Occipital lobe (tissue), 2 donors: ENCODE measurements around the gene FBXL5. TPM values are rescaled to one million over a fixed set of nuclear protein-coding genes. Genes with fewer than 3 reads are reported as not detected.

Experiments
- DNase-seq: peaks from one replicate; lab custom pipeline; 2025; lab: John Stamatoyannopoulos, UW
- total RNA-seq: library from RNA; depleted of rRNA; stranded (reverse); fragments of >200 nt; gene quantifications from one replicate; pipeline ENCODE4 v1.2.3, GENCODE V29; 2014

FBXL5 gene
- total RNA-seq, 1 donor from 2014 or later = 229 TPM

DNA sequence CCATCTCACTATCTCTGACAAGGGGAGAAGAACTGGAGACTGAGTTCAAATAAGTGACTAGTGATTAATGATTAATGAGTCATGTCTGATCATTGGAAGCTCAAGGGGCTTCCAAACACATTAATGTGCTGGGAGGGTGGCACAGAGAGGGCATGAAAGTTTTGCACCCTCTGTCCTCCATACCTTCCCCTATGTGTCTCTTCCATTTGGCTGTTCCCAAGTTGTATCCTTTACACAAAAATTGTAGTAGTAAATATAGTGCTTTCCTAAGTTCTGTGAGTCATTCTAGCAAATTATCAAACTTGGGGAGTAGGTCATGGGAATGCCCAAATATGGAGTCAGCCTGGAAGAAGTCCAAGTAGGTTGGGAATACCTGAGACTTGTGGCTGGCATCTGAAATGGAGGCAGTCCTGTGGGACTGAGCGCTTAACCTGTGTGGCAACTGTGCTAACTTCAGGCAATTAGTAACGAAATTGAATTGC, 22.4 kb upstream of the FBXL5 start:
- no peak for DNase-seq

DNA sequence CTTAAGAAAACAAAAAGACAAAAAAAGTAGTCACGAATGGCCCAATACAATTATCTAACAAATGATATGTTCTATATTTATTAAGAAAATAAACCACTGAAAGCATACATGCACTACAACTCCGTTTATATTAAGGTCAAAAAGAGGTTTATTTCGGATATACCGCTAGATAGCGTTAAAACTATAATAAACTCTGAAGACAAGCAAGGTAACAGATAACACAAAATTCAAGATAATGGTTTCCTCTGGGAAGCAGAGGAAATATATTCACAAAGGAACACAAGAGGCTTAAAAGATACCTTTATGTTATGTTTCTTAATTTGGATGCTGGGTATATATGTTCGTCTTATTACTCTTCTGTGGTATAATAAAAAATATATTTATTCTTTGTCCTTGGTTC, 21.7 kb upstream of the FBXL5 start:
- DNase-seq = no peak

- no peak for DNase-seq
Measured at GRCh38 chr4:15676039-15676438, 20.9 kb upstream of the FBXL5 start.

- no peak for DNase-seq
Measured at GRCh38 chr4:15675356-15675755, 20.2 kb upstream of the FBXL5 start.

- no peak for DNase-seq
Measured at GRCh38 chr4:15674926-15675325, 19.8 kb upstream of the FBXL5 start.

DNA sequence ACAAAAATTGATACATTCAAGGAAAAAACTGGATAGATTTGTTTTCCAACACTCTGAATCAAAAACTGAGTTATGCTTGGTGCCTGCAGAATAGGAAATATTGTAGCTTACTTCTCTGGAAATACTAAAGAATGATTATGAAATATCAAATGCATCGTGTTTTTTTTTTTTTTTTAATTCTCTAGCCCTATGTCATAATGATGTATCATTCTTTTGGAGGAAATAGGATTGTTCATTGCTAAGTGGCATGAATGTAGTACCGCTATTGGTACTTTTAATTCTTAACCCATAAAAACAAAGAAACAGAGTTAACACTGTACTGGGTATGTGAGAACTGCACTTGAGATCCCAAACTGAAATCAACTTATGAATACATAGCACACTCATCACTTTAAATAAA, 18.9 kb upstream of the FBXL5 start:
- DNase-seq = no peak

- no peak for DNase-seq
Measured at GRCh38 chr4:15673337-15673736, 18.2 kb upstream of the FBXL5 start.

GRCh38 chr4:15672101-15672500, 16.9 kb upstream of the FBXL5 start:
- DNase-seq = no peak

- DNase-seq = no peak
Measured at GRCh38 chr4:15670576-15670975, 15.4 kb upstream of the FBXL5 start.

DNA sequence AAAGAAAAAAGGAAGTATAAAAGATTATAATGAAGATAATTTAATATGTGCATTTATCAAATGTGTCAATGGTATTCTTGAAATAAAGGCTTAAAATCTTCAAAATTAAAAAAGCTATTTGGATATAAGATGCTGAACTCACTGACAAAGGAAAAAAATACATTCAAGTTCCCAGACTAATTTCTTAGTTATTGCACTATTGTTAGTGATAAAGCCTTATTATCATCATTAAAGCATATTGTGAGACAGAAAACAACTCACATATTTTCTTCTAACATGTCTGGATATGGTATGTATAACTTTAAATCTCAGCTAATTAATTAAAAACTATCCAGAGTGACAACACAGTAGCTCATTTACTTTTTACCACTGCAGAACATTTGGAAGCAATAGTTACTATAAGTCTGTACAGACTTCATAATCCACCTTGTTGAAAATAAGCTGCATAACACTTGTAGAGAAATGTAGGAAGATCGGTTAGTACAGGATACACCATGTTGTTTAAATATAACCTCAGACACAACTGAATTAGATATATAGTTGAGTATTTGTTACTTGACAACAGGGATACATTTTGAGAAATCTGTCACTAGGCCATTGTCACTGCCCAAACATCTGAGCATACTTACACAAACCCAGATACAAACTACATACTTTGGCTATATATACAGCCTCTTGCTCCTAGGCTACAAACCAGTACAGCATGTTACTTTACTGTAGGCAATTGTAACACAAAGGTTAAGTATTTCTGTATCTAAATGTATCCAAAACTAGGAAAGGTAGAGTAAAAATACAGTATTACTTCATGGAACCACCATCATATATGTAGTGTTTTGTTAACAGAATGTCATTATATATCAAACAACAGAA, 13.6 kb upstream of the FBXL5 start:
- DNase-seq = no peak

DNA sequence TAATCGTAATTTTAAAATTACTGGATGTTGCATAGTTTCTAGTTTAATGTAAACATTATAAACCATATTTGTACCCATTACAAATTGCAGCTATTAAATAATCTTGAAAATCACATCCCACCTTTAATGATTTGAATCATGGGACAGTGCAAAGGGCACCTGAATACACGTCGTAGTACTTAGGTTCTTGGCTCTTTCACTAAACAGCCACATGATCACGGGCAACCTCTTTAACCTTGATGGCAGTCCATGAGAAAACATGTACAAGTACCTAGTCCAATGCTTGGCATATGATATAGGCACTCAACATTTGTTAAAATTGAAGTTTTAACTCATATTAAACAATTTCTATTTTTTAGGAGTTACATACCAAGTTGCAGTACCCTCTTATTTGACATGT, 11.8 kb upstream of the FBXL5 start:
- no peak for DNase-seq

- DNase-seq = no peak
Measured at GRCh38 chr4:15665753-15666365, 10.7 kb upstream of the FBXL5 start.

GRCh38 chr4:15659768-15660570, 4.8 kb upstream of the FBXL5 start:
- no peak for DNase-seq

DNA sequence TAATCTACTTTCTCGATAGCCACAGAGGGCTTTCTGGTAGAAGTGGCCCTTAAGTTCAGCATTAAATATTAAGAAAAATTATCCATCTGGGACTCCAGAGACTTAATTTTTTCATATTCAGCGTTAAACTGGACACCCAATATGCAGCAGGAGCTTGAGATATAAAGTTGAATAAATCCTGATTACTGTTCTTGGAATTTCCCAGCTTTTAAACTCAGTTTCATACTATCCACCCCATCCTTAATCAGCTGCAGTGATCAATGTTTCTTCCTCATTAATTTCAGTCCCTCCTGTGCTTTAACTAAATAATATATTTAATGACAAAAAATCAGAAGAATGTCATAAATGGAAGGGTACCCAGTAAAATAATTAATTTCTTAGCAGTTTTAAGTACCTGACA, 3.6 kb upstream of the FBXL5 start:
- DNase-seq = no peak

DNA sequence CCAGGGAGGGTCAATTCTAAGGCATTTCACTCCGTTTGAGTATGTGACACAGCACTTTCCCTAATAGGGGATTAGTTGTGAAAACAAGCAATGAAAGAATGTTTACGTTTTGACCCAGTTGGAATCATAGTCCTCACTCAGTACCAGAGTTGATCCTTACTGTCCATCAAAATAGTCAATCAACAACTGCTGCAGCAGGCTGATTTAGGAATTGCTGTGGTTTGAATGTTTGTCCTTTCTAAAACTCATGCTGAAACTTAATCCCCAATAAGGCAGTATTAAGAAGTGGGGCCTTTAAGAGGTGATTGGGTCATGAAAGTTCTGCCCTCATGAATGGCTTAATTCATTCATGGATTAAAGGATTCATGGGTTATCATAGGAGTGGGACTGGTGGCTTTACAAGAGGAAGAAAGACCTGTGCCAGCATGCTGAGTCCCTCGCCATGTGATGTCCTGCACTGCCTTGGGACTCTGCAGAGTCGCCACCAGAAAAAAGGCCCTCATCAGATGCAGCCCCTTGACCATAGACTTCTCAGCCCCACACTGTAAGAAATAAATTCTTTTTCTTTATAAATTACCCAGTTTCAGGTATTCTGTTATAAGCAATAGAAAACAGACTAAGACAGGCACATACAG, 3.1 kb upstream of the FBXL5 start:
- no peak for DNase-seq

DNA sequence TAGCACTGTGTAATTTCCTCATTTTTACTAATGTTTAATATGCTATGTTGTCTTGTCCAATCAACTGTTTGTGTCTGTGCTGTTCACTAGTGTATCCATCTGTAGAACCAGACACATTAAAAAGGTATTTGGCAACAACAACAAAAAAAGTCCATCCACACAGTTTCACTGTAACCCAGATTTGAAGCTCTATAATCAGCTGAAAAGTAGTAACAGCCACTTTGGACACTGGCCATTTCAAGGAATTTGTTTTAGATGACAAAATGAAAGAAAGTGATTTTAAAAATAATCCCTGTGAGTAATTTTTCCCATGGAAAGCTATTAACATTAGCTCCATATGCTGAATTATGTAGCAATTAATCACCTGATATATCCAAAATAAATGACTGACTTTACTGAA, 2.2 kb upstream of the FBXL5 start:
- no peak for DNase-seq

DNA sequence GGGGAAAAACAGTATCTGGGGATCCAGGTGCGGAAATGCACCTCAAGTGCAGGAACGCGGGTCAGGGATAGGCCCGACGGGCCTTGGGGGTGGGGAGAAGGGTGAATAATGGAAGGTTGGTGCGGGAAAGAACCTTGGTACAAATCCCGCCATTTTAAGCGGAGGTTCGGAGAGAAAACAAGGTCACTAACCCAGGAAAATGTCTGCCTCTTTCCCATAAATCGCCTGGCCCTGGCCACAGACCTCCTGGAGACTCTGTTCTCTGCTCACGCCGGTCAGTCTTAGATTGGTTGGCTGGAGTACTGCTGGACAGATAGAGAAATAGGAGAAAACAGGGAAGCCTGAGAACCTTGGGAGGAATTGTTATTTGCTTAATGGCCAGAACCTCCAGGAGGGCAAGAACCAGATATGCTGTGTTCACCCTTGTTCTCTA, 897 bp upstream of the FBXL5 start:
- no peak for DNase-seq

- peak; percentile 49 for DNase-seq
Measured at GRCh38 chr4:15654593-15655222, 449 bp downstream of the FBXL5 start.

DNA sequence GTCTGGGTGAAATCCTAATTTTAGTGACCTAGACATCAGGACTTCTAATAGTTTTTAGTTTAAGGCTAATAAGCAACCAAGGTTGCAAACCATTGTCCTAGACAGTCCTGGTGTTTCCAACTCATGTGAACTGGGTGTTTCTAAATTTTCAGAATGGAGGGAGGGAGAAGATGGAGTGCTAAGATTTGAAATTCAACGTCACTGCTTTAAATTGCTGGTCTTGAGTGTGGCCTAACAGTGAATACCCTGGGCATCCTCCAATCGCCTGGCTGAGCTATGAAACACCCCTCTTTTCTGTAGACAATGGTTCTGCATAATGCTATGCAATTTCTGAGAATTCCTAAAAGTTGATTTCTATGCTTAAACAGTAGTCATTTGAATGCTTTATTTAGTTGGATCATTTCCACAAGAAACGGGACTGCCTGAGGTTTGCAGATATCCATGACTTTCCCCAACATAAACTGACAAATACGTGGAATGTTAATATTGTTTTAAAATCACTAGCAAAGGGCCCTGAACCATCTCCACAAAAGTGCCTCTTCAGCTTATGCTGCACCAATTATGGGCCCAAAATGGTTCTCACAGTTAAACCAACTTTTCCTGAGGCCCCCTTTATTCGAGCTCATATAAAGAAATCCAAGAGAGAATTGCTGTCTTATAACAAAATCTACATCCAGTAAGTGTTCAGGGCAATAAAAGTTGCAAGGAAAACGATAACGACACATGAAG, 1.1 kb downstream of the FBXL5 start:
- no peak for DNase-seq

- DNase-seq = no peak
Measured at GRCh38 chr4:15653420-15653819, 1.7 kb downstream of the FBXL5 start.
